GM12873 (cell line): ENCODE results near the gene HEXIM2.

Source experiments
- TF ChIP-seq, protein P1 (sequence below): IDR thresholded peaks from 2 replicates; pipeline ENCODE4 v1.5.1; 2012; ENCODE audit warnings: low read depth, mild to moderate bottlenecking, moderate library complexity, low read length, control low read depth; ENCODE audit not compliant: insufficient read depth; ENCODE audit errors: missing control alignments

The HEXIM2 gene

DNA sequence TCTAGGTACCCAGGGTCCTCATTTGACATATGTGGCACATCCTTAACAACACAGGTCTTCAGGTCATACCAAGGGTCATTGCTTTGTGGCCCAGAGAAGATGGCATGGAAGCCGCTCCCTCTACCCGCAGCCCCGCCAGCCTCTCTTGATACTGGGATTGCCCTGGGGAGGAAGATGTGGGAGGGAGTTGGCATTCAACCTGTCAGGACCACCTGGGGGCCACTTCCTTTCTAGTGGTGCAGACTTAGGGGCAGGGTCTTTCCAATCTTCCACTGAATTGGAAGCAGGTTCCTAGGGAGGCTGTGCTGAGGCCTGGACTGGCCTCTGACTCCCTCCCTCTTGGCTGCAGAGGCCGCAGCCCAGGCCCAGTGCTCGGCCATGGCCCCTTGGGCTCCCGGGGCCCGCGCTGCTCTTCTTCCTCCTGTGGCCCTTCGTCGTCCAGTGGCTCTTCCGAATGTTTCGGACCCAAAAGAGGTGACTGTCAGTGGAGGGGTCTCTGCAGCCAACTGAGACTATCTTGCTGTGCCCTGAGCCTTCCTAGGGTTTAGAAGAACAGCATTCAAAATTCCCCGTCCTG lies 18.5 kb upstream of the HEXIM2 start:
- TF ChIP-seq, protein P1, sequence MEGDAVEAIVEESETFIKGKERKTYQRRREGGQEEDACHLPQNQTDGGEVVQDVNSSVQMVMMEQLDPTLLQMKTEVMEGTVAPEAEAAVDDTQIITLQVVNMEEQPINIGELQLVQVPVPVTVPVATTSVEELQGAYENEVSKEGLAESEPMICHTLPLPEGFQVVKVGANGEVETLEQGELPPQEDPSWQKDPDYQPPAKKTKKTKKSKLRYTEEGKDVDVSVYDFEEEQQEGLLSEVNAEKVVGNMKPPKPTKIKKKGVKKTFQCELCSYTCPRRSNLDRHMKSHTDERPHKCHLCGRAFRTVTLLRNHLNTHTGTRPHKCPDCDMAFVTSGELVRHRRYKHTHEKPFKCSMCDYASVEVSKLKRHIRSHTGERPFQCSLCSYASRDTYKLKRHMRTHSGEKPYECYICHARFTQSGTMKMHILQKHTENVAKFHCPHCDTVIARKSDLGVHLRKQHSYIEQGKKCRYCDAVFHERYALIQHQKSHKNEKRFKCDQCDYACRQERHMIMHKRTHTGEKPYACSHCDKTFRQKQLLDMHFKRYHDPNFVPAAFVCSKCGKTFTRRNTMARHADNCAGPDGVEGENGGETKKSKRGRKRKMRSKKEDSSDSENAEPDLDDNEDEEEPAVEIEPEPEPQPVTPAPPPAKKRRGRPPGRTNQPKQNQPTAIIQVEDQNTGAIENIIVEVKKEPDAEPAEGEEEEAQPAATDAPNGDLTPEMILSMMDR = no peak

DNA sequence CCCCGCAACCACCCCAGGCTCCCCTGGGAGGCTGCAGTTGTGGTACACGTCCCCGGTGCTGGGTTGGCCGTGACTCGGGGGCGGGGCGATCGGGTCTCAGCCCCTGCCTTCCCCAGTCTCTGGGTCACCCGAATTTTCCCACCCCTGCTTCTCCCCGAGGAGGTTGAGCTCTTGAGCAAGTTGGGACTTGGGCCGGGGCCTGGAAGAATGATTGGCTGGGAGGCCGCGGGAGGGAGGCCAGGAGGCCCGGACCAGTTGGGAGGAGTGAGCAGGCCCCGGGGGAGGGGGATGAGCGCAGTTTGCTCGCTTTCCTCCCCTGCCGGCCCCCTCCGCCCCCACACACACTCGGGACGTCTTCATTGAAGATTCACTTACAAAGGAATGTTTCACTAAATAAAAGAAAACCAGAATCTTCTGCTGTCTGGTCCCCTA lies 17.9 kb upstream of the HEXIM2 start:
- TF ChIP-seq, protein P1 = no peak

DNA sequence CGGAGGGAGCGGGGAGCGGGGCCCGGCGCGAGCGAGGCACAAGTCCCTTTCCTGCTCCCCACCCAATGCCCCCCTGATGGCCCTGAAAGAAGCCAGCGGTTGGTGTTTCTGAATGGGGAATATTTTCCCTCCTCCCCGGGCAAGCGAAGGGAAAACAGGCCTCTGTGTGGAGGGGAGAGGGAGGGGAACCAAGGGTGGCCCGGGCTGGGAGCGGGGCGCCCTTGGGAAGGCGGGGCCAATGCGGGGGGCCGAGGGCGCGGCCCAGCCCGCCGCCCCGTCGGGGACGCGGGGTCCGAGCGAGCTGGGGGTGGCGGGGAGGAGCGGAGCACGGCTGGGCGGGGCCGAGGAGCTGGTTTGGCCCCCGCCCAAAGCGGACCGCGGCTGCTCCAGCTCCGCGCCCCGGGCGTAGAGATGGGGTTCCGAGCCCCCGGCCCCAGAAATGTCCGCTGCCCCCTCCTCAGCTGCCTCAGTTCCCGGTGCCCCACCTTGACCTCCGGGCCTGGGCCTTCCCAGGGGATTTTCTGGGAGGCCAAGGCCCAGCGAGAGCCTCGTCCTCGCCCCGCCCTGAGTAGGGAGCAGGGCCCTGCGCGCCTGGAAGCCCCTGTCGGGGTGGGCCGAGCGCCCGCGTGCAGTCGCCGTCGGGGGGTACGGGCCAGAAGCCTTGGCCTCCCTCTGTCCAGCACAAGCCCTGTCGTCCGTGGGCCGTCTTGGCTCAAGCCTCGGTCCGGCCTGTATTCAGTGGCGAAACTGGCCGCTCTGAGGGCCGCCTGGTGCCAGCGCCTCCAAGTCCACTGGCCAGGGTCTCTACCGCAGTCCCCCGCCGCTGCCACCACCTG lies 17.3 kb upstream of the HEXIM2 start:
- TF ChIP-seq, protein P1 = no peak

DNA sequence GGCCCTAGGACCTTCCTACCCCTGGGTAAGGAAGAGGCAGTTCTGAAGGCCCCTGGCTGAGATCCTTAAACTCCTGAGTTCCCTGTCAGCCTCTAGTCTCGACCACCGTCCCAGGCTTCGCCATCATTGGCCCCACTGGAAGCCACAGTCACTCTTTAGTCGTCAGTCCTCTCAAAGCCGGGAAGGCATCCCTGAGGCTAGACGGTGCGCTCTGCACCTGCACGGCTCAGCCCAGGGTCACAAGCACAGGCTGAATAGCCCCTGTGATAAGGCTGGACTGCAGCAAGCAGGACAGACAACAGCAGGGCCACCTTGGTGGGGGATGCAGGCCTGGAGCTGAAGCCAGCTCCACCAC lies 16.7 kb upstream of the HEXIM2 start:
- TF ChIP-seq, protein P1 = no peak

DNA sequence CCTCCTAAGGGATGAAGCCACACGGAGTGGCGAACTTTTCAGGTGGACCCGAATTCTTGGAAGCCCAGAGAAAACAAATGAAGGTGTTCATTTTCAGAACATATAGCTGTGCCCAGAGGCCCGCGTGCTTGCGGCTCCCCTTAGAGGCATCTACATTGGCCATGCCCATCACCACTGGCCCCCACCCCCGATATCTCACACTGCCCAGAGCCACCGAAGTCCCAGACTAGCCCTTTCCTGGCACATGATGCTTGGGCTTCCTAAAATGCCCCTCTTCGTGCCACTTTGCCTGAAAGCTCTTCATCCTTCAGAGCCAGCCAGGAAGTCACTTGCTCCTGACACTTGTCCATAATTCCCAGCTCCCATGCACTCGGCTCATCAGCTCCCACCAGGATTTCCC lies 15.5 kb upstream of the HEXIM2 start:
- TF ChIP-seq, protein P1 = no peak

DNA sequence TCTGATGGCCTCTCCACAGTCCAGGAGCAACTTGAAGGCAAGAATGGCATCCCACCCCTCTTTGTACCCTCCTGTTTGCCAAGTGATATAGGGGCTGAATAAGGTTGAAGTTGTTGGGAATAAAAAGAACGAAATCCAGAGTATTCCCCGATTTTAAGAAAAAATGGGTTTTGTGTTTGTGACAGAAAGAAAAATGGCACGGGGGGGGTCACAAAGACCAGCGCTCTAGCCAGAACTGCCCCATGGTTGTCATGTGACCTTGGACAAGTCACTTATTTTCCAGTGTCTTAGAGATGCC lies 15.1 kb upstream of the HEXIM2 start:
- TF ChIP-seq, protein P1 = no peak

DNA sequence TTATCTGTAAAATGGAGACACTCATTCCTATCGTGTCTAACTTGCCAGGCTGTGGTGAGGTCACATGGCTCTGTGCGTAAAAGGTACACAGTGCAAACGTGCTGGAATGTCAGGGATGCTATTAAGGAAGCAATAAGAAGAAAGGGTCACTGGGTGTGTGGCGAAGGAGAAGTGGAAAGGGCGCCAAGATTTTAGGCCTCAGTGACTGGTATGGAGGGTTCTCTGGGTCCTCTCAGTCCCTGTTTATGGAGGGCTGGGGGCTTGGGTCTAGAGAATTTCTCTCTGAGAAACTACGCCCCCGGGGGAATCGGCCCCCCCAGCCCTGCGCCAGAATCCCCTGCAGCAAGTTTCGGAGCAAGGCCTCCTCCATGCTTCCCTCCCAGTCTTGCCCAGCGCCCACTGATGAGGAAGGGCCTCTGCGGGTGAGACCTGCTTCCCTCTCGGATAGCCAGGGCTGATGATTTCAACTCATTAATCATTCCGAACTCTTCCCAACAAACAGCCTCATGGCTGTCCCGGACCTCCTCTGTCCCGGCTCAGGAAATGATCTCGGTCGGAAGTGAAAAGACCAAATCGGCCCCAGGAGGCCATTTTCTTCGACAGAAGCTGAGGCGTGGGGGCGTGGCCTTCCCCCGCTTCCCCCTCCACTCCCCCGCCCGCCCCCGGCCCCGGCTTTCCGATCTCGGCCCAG lies 14.6 kb upstream of the HEXIM2 start:
- TF ChIP-seq, protein P1 = no peak
